Measurements from ENCODE around the gene CFAP74. TPM values are rescaled to one million over a fixed set of nuclear protein-coding genes. Genes with fewer than 3 reads are reported as not detected.

Gene CFAP74
- total and polyA plus RNA-seq, 9 of the 15 experiments (the other 6 are each of a cell fraction or from before 2014, with no cell fraction given), result 0.03 to 0.15 (median 0.05) TPM; not detected in 6

- TF ChIP-seq ZBTB40 (IDR thresholded peaks at IDR 0.05), result no peak
- TF ChIP-seq ZBTB40 (CRISPR knock-in tag; IDR thresholded peaks at IDR 0.05), result no peak
- TF ChIP-seq POU5F1 (IDR thresholded peaks at IDR 0.05; ENCODE audit: borderline replicate concordance, low read depth, low read length, partially characterized antibody), result no peak
- no peak for TF ChIP-seq ZBTB11 (CRISPR knock-in tag; IDR thresholded peaks at IDR 0.05)
- TF ChIP-seq THRAP3 (IDR thresholded peaks at IDR 0.05; ENCODE audit: borderline replicate concordance), result no peak
- no peak for TF ChIP-seq SAFB2 (IDR thresholded peaks at IDR 0.05; ENCODE audit: borderline replicate concordance, low read depth, low read length, severe bottlenecking)
- TF ChIP-seq SMC3 (conservative IDR thresholded peaks at IDR 0.05; ENCODE audit: insufficient read depth, low read depth, low read length), result peak; percentile 83
- TF ChIP-seq DEAF1 (CRISPR knock-in tag; IDR thresholded peaks at IDR 0.05), result peak; percentile 58
- no peak for TF ChIP-seq KLF10 (CRISPR knock-in tag; IDR thresholded peaks at IDR 0.05)
- peak; percentile 52; the same call in 1 of the 2 replicates for TF ChIP-seq CC2D1A (IDR thresholded peaks at IDR 0.05)
- no peak for TF ChIP-seq KLF13 (tag; IDR thresholded peaks at IDR 0.05; ENCODE audit: borderline replicate concordance, low read depth)
Measured at GRCh38 chr1:2046174-2046917, 42.8 kb upstream of the CFAP74 start (continued).
